ENCODE data around the gene CALCOCO1. TPM values are rescaled to one million over a fixed set of nuclear protein-coding genes. Genes with fewer than 3 reads are reported as not detected.
A peak's percentile ranks its signal among the peaks of the same experiment; 100 is the strongest.

CALCOCO1 gene
- total RNA-seq, 1 experiment from 2014 or later: 48.0 TPM

GRCh38 chr12:53688134-53688533 is 39.1 kb downstream of the CALCOCO1 start:
- DNase-seq (ENCODE audit: low read depth, low spot score) (no peak), ATAC-seq (0 out of 2 replicates have a peak, but pooled peaks have one; percentile 57)
- intact Hi-C loops (cut with micrococcal nuclease; ENCODE audit: unreplicated experiment): no loop called here
- Histone ChIP-seq H3K4me1 (ENCODE audit: control insufficient read depth, insufficient read depth, low read length) (no peaks in the 10 kb centered on the region), H3K36me3 (ENCODE audit: control insufficient read depth, insufficient read depth, low read length) (no peaks in the 10 kb centered on the region), H3K4me3 (ENCODE audit: low read depth in 2 of 2, low read length in 2 of 2) (no peak overlapping the region), H3K27me3 (ENCODE audit: control insufficient read depth, insufficient read depth, low read length) (no peaks in the 10 kb centered on the region), H3K9me3 (ENCODE audit: control insufficient read depth, insufficient read depth, low read depth, low read length) (no peaks in the 10 kb centered on the region), H3K27ac (ENCODE audit: low read length) (no peak overlapping the region)
- TF ChIP-seq SIN3A (IDR thresholded peaks at IDR 0.05; ENCODE audit: borderline replicate concordance, insufficient read depth, low read depth, low read length) (no peak), REST (IDR thresholded peaks at IDR 0.05; ENCODE audit: insufficient read depth in 1 of 2, low read depth in 2 of 2, low read length in 1 of 2) (no peak), TCF7L2 (IDR thresholded peaks at IDR 0.05; ENCODE audit: low read depth, low read length) (no peak), POLR2AphosphoS5 (IDR thresholded peaks at IDR 0.05; ENCODE audit: low read depth, low read length) (no peak)
- CTCF ChIA-PET: no interaction called here
- in situ Hi-C loops (cut with HindIII; ENCODE audit: low pct_unique_long_range_greater_than_20kb, low sequenced_read_pairs): no loop called here
- POLR2A ChIA-PET: no interaction called here
- BruUV-seq (replicated peaks): no TSS peak

- Histone ChIP-seq H3K36me3 (ENCODE audit: control insufficient read depth, insufficient read depth, low read length) (no peaks in the 10 kb centered on the region), H3K9me3 (ENCODE audit: control insufficient read depth, insufficient read depth, low read depth, low read length) (no peaks in the 10 kb centered on the region), H3K27me3 (ENCODE audit: control insufficient read depth, insufficient read depth, low read length) (no peaks in the 10 kb centered on the region), H3K4me1 (ENCODE audit: control insufficient read depth, insufficient read depth, low read length) (no peaks in the 10 kb centered on the region), H3K4me3 (ENCODE audit: low read depth in 2 of 2, low read length in 2 of 2) (no peak overlapping the region), H3K27ac (ENCODE audit: low read length) (no peak overlapping the region)
- CTCF ChIA-PET: no interaction called here
- no peak for TF ChIP-seq CTCF (IDR thresholded peaks at IDR 0.05)
- no peak for TF ChIP-seq TCF7L2 (IDR thresholded peaks at IDR 0.05; ENCODE audit: low read depth, low read length)
- no peak for TF ChIP-seq REST (IDR thresholded peaks at IDR 0.05; ENCODE audit: insufficient read depth in 1 of 2, low read depth in 2 of 2, low read length in 1 of 2)
- TF ChIP-seq POLR2AphosphoS5 (IDR thresholded peaks at IDR 0.05; ENCODE audit: low read depth, low read length): no peak
- TF ChIP-seq SIN3A (IDR thresholded peaks at IDR 0.05; ENCODE audit: borderline replicate concordance, insufficient read depth, low read depth, low read length): no peak
- POLR2A ChIA-PET: no interaction called here
- intact Hi-C loops (cut with micrococcal nuclease; ENCODE audit: unreplicated experiment) (no loop called here), in situ Hi-C loops (cut with HindIII; ENCODE audit: low pct_unique_long_range_greater_than_20kb, low sequenced_read_pairs) (no loop called here)
- DNase-seq (ENCODE audit: low read depth, low spot score): no peak
- ATAC-seq: no peak
- BruUV-seq (replicated peaks): no TSS peak
Measured at GRCh38 chr12:53686436-53686835, 40.8 kb downstream of the CALCOCO1 start.
